Putamen (tissue), 1 donor: ENCODE data around the gene NACC1.

Experiments
- DNase-seq: peaks from one replicate; pipeline ENCODE4 v3.0.0-alpha.2; 2016; ENCODE audit warnings: low spot score

Gene NACC1

DNA sequence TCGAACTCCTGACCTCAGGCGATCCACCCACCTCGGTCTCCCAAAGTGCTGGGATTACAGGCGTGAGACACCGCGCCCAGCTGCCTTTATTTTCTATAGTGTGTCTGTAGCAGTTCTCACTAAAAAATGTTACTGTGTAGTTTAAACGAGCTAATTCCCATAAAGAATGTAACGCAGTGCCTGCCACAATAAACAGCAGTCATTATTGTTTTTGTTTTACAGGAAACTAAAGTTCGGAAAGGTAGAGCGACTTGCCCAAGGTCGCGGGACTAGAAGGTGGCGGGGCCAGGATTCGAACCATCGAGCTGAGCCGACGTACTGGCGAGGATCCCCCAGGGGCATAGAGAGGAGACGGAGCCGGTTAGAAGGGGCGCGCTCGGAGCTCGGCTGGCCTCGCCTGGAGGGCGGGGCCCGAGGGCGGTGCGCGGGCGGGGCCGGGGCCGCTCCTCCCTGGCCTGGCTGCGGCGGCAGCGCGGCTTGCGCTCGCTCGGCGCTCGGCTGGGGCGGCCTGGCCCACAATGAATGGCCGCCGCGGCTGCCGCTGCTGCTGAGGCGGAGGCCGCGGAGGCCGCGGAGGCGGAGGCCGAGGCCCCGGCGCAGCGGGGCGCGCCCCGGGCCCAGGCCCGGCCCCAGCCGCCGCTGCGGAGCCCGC lies at the start of gene NACC1:
Gene NACC1, plus strand, starts transcription at position 493 of the 652 bp plus-strand sequence. CDS start 16,944 bp downstream, outside the sequence.
- DNase-seq = peak; percentile 94

- DNase-seq = no peak
Observed at GRCh38 chr19:13069415-13070359, 48.4 kb upstream of the NACC1 start.

DNA sequence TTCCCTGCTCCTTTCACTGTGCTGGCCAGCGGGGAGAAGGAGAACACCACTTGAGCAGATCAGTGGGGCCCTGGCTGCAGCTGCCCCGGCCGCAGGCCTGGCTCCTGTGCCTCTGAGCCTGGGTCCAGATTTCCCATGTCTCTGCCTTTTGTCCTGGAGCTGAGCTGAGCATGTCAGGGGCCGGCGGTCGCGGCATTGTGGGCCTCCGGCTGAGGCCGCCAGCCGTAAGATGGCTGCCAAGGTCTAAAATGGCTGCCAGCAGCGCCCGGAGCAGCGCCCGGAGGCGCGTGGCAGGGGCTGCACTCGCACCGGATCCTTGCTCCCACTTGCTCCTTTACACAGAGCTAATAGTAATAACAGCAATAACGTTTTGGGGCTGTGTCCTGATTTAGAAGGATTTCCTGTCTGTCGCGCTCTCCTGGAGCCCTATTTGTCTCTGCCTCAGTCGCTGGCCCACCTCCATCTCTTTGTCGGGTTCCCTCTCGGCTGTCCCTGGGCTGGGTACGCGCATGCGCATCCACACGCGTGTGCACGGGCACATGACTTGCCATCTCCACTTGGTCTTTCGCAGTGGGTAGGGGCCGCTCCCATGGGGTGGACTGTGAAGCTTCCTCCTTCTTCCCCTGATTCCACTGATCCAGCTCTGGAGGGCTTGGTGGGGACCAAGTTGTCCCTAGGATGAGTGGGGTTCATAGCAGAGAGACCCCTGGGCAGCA lies 47.5 kb upstream of the NACC1 start:
- no peak for DNase-seq

- no peak for DNase-seq
Observed at GRCh38 chr19:13071444-13072187, 46.4 kb upstream of the NACC1 start.

GRCh38 chr19:13072188-13072908 lies 45.7 kb upstream of the NACC1 start:
- peak; percentile 96 for DNase-seq

- no peak for DNase-seq
Observed at GRCh38 chr19:13073263-13073662, 44.8 kb upstream of the NACC1 start.

- no peak for DNase-seq
Observed at GRCh38 chr19:13074378-13074777, 43.7 kb upstream of the NACC1 start.

DNA sequence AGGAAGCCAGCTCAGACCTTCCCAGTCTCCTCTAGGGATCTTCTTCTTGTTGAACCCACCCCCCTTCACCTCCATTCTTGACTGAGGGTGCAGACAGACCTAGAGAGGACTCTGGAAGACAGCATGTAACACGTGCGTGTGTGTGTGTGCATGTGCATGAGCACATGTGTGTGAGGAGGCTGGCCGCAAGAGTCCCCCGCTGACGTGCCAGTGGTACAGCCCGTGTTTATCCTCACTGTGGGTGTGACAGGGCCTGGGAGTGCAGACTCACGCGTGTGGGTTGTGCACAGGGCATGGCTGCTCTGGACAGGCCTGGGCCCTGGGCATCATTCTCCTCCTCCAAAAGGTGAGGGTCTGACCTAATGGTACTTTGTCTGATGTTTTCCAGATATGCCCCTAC lies 41.7 kb upstream of the NACC1 start:
- DNase-seq = no peak

- DNase-seq = no peak
Observed at GRCh38 chr19:13076787-13077186, 41.3 kb upstream of the NACC1 start.

- no peak for DNase-seq
Observed at GRCh38 chr19:13077240-13077639, 40.8 kb upstream of the NACC1 start.

GRCh38 chr19:13078381-13078780 lies 39.7 kb upstream of the NACC1 start:
- DNase-seq = no peak

DNA sequence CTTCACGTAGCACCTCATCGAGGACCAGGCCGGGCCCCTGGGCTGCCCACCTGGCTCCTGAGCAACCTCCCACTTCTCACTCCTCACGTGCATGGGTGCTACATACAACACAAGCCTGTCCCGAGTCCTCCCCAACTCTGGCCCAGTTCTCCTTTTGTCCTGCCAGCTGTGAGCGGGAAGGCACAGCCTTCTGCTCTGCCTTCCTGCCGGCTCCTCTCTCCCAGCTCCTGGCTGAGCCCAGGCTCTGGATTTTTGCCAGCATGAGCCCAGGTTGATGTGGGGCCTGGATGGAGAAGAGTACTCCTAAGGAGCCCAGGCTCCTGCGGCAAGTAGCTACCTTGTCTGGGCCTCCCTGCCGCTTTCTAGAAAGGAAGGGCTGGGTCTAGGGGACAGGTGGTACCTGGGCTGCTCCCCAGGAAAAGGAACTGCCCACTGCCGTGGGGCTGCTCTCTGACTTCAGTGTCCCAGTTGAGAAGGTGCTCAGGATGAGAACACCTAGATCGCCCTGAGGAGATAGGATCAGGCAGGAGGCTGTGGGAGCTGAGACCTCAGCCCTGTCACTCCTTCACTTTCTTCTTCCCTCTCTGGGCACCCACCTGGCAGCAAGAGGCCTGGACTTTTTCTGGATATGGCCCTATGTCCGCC lies 39.0 kb upstream of the NACC1 start:
- no peak for DNase-seq

DNA sequence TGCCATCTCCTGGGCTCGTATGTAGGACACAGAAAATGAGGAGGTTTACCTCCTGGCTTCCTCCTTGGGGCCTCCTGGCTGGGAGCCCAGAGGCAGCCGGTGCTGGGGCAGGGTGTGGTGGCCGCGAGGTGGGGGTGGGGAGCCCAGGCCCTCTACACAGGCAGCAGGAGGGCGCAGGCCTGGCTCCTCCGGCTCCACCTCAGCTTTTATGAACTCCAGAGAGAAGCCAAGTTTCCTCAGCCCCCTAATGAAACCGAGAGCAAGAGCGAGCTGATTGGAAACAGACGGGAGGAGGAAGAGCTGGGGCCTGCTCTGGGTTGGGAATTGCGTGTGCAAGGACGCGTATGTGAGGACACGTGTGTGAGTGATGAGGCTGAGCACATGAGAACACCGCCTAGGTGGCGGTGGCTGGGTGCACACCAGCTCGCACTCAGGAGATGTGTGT lies 38.5 kb upstream of the NACC1 start:
- DNase-seq = no peak

- no peak for DNase-seq
Observed at GRCh38 chr19:13082192-13083007, 35.7 kb upstream of the NACC1 start.

DNA sequence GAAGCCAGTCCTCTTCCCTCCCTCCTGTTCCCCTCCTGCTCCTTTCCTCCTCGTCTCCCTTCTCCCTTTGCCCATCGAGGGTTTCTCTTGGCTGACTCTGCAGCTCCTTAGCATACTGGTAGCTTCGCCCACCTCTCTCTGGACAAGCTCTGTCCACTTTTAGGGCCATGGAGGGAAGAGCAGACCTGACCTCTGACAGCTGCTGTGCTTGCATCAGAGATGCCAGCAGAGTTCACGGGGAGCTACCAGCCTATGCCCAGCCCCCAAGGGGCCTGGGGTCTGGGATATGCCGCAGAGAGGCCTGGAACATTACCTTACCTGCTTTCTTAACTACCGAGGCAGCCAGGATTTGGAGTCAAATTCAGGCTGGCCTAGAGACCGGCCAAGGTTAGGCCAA lies 35.1 kb upstream of the NACC1 start:
- no peak for DNase-seq

DNA sequence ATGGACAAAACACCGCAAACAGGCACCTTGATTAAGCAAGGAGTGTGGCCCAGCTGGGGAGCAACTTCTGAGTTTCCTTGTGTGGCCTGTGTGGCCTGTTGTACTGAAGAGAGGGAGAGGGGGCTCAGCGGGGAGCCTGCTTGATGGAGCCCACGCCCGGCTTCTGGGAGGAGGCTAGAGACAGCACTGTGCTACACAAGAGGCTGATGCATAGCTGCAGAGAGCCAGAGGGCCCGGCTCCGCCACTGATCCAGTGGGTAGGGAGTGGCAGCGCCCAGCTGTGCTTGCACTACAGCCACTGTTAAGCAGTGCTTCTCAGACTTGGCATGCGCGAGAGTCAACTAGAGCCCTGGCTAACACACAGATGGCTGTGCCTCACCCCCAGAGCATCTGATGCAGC lies 34.4 kb upstream of the NACC1 start:
- DNase-seq = no peak

GRCh38 chr19:13085666-13086065 lies 32.4 kb upstream of the NACC1 start:
- DNase-seq = no peak

DNA sequence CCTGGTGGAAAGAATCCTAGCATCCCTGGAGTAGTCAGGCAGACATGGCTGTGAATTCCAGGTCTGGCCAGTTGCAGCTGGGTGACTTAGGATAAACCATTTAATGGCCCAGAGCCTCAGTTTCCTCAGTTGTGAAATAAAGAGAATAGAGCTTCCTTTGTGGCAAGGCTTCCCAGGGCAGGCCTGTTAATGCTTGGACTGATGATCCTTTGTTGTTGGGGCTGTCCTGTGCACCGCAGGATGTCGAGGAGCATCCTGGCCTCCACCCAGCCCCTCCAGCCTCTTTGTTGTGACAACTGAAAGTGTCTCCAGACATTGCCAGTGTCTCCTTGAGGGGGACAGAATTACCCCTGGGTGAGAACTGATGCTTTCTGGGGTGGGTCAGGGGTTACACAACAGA lies 31.7 kb upstream of the NACC1 start:
- DNase-seq = no peak

DNA sequence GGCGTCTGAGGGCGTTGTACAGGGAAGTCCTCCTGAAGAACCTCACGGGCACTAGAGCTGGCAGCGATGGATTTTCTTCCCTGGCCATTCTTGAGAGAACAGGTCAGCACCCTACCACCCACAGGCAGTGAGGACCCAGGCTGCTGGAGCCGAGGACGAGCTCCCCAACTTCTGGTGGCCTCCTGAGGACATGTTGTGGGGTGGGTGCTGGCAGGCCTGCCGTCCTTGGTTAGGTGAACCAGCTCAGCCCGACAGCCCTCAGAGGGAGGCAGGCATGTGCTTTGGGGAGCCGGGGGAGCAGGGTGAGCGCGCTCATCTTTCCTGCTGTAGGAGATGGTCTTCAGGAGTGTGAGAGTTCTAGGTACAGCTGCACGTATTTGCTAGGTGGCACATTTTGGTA lies 30.8 kb upstream of the NACC1 start:
- no peak for DNase-seq
